ENCODE results near the gene FFAR3. TPM values are rescaled to one million over a fixed set of nuclear protein-coding genes. Genes with fewer than 3 reads are reported as not detected.
A peak's percentile ranks its signal among the peaks of the same experiment; 100 is the strongest.

Gene FFAR3
- total and polyA plus RNA-seq, 9 of the 15 experiments (the other 6 are each of a cell fraction or from before 2014, with no cell fraction given), result not detected

DNA sequence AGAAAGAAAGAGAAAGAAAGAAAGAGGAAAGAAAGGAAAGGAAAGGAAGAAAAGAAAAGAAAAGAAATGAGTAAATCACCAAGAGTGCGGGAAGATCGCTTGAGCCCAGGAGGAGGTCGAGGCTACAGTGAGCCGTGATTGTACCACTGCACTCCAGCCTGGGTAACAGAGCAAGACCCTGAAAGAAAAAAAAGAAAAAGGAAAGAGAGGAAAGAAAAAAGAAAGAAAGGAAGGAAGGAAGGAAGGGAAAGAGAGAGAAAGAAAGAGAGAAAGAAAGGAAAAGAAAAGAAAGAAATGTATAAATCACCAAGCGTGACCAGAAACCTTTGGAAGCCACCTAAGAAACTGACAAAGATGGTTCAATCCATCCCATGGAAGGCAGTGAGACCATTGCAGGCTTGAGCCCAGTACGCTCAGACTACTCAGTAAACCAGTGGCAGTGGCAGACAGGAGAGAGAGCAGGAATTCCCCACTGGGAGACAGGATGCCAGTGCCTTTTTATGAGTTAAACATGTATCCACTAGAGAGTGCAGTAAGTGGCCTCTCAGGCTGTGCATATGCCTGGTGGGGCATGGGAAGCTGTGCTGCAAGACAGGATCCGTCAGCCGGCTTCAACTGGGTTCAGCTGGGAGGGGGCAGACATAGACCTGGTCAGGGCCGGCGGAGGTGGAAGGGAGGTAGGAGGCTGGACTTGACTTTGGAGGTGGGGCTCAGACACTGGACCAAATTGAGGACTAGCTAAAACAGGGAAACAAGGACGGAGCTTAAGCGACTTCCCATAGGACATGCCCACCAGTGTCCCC, 17.4 kb downstream of the FFAR3 start (continued):
- TF ChIP-seq, protein P1, sequence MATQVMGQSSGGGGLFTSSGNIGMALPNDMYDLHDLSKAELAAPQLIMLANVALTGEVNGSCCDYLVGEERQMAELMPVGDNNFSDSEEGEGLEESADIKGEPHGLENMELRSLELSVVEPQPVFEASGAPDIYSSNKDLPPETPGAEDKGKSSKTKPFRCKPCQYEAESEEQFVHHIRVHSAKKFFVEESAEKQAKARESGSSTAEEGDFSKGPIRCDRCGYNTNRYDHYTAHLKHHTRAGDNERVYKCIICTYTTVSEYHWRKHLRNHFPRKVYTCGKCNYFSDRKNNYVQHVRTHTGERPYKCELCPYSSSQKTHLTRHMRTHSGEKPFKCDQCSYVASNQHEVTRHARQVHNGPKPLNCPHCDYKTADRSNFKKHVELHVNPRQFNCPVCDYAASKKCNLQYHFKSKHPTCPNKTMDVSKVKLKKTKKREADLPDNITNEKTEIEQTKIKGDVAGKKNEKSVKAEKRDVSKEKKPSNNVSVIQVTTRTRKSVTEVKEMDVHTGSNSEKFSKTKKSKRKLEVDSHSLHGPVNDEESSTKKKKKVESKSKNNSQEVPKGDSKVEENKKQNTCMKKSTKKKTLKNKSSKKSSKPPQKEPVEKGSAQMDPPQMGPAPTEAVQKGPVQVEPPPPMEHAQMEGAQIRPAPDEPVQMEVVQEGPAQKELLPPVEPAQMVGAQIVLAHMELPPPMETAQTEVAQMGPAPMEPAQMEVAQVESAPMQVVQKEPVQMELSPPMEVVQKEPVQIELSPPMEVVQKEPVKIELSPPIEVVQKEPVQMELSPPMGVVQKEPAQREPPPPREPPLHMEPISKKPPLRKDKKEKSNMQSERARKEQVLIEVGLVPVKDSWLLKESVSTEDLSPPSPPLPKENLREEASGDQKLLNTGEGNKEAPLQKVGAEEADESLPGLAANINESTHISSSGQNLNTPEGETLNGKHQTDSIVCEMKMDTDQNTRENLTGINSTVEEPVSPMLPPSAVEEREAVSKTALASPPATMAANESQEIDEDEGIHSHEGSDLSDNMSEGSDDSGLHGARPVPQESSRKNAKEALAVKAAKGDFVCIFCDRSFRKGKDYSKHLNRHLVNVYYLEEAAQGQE (IDR thresholded peaks at IDR 0.05; ENCODE audit: borderline replicate concordance), result peak; percentile 81
- TF ChIP-seq, protein P1 (CRISPR knock-in tag; IDR thresholded peaks at IDR 0.05; ENCODE audit: low read depth), result no peak
- TF ChIP-seq ZNF232 (CRISPR knock-in tag; IDR thresholded peaks at IDR 0.05) (no peak), MXI1 (IDR thresholded peaks at IDR 0.05; ENCODE audit: low read depth, low read length) (no peak), DDX20 (tag; IDR thresholded peaks at IDR 0.05; ENCODE audit: low read depth) (no peak), NFIX (CRISPR knock-in tag; IDR thresholded peaks at IDR 0.05; ENCODE audit: low read depth) (no peak), ZNF224 (CRISPR knock-in tag; IDR thresholded peaks at IDR 0.05) (no peak)
- TF ChIP-seq, protein P2, sequence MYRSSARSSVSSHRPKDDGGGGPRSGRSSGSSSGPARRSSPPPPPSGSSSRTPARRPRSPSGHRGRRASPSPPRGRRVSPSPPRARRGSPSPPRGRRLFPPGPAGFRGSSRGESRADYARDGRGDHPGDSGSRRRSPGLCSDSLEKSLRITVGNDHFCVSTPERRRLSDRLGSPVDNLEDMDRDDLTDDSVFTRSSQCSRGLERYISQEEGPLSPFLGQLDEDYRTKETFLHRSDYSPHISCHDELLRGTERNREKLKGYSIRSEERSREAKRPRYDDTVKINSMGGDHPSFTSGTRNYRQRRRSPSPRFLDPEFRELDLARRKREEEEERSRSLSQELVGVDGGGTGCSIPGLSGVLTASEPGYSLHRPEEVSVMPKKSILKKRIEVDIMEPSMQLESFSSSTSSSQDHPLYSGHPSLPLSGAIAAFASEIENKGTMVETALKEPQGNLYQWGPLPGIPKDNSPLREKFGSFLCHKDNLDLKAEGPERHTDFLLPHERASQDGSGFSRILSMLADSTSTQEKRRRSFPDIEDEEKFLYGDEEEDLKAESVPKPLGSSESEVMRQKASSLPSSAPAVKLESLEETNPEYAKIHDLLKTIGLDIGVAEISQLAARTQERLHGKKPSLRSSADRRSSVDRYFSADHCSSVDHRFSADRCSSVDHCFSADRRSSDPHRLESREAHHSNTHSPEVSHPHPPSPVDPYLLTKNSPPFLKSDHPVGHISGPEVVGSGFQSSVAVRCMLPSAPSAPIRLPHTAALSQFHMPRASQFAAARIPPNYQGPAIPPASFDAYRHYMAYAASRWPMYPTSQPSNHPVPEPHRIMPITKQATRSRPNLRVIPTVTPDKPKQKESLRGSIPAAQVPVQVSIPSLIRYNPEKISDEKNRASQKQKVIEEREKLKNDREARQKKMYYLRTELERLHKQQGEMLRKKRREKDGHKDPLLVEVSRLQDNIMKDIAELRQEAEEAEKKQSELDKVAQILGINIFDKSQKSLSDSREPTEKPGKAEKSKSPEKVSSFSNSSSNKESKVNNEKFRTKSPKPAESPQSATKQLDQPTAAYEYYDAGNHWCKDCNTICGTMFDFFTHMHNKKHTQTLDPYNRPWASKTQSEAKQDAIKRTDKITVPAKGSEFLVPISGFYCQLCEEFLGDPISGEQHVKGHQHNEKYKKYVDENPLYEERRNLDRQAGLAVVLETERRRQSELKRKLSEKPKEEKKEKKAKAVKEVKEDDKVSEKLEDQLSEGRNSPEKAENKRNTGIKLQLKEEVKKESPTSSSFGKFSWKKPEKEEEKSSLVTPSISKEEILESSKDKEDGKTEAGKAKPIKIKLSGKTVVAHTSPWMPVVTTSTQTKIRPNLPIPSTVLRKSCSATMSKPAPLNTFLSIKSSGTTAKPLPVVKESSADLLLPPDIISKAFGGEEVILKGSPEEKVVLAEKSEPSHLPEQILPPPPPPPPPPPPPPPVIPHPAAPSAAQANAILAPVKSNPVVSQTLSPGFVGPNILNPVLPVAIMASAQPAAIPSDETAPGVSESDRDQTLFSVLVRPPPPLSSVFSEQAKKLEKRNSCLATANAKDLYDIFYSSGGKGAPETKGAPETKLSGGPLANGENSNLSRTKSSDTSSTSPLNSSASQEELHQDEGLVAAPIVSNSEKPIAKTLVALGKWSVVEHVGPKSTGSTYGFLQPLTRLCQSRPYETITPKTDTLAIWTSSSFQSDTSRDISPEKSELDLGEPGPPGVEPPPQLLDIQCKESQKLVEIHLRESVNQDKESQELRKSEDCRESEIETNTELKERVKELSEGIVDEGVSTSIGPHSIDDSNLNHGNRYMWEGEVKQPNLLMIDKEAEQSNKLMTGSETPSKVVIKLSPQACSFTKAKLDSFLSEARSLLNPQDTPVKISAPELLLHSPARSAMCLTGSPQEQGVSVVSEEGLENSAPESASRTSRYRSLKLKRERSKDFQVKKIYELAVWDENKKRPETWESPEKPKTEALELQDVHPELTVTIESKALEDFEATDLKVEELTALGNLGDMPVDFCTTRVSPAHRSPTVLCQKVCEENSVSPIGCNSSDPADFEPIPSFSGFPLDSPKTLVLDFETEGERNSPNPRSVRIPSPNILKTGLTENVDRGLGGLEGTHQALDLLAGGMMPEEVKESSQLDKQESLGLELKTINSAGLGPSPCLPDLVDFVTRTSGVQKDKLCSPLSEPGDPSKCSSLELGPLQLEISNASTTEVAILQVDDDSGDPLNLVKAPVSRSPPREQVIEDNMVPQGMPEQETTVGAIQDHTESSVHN (IDR thresholded peaks at IDR 0.05; ENCODE audit: borderline replicate concordance in 1 of 2, low read depth in 1 of 2), result no peak; a peak in 1 of 4 replicates
- TF ChIP-seq, protein P3, sequence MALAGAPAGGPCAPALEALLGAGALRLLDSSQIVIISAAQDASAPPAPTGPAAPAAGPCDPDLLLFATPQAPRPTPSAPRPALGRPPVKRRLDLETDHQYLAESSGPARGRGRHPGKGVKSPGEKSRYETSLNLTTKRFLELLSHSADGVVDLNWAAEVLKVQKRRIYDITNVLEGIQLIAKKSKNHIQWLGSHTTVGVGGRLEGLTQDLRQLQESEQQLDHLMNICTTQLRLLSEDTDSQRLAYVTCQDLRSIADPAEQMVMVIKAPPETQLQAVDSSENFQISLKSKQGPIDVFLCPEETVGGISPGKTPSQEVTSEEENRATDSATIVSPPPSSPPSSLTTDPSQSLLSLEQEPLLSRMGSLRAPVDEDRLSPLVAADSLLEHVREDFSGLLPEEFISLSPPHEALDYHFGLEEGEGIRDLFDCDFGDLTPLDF (CRISPR knock-in tag; IDR thresholded peaks at IDR 0.05), result no peak
